HG03571 (cell line): Measurements from ENCODE around the gene LTBP2.
"Not testable (repeated sequence)": the region's sequence is repeated elsewhere in the genome, so short reads cannot be mapped to it uniquely, and the experiment has no call there.

ENCODE experiments used
- ATAC-seq: cut with Tn5 transposase; IDR thresholded peaks from one replicate; pipeline ENCODE4 v1.9.1; 2021; ENCODE audit not compliant: unreplicated experiment

Gene LTBP2

DNA sequence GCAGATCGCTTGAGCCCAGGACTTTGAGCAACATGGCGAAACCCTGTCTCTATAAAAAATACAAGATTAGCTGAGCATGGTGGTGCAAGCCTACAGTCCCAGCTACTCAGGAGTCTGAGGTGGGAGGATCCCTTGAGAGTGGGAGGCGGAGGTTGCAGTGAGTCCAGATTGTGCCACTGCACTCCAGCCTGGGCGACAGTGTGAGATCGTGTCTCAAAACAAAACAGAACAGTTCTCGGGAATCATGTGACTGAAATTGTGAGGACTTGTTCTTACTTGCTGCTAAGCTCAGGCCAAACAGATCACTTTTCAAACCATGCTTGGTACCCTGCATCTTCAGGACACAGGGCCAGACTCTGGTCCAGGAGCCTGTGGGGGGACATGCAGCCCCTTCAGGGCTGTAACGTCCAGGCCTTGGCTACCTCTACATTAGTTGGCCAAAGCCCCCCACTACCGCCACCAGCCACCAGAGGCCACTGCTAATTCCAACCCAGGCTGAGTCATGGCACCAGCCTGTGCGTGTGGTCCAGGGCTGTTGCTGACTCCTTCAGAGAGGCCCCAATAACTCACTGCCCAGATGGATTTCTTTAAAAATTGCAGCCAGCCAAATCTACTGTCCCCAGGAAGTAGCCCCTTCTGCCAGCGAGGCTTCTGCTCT lies 152.6 kb downstream of the LTBP2 start:
- no peak for ATAC-seq

DNA sequence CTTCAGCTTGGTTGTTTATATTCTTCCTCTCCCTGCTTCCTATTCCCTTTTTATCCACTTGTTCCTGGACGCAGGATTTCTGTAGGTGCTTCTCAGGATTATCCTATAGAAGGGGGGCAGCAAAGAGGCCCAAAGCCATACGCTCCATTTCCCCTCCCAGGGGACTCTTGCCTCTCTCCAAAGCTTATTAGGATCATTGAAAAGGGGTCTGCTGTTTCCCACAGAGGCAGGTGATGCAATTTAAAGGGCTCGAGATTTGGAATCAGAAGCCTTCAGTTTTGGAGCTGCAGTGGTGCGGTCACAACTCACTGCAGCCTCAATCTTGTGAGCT lies 154.5 kb downstream of the LTBP2 start:
- ATAC-seq: no peak

DNA sequence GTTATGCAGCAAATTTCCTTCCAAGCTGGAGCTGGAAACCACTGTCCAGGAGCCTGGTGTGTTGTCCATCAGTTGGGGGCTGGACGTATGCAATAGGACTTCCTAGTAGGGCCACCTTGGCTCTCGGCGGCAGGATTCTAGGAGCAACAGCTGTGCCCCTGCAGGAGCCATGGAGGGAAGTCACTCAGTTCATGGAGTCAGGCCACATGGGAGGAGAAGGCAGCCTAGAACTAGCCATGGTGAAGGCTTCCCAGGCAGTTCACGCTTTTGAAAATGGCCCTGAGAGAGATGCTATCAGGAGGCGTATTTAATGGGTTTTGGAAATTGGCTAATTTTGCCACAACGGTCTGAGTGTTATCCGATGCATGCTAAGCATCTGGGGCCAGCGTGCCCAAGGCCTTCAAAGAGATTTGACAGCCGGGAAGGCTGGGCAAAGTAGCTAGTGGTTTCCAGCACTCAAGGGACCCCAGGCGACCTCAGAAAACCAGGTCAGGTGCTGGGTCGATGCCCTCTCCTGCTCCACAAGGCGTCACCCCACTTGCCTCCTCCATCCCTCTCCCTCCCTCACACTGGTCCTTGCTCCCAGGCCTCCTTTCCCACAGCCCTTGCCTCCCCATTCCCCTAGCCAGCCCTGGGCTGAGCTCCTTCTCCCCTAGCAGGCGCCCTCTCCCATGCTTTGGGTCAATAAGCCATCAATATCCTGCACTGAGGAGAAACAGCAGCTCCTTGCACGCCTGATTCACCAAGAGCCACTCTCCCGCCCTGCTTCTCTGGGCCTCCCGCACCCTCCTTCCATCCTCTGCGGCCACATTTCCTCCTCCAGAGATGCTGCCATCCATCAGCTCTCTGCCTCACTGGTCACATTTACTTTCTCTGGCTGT lies 155.1 kb downstream of the LTBP2 start:
- no peak for ATAC-seq

DNA sequence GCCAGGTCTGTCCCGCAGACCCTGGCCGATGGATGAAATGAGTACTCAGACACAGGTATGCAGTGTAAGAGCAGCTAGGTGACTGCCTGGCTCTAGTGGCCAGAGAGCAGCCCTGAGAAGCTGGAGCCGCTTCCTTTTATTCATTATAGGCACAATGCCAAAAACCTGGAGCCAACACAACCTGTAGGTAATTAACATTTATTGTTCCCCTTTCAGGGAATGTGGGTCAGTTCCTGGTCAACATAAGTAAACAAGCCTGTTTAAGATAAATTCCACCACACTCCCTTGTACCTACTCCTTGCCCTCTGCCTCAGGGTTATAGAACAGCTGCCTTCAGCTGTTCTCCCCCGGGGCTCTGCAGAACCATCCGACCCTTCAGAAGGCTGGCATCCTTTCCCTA lies 157.6 kb downstream of the LTBP2 start:
- ATAC-seq: not testable (repeated sequence)
